ENCODE results near the gene TRAF1. TPM values are rescaled to one million over a fixed set of nuclear protein-coding genes. Genes with fewer than 3 reads are reported as not detected.

TRAF1 gene
- total and polyA plus RNA-seq, 10 of the 15 experiments (the other 5 are each of a cell fraction or from before 2014, with no cell fraction given), result 13.8 to 163 (median 128) TPM

DNA sequence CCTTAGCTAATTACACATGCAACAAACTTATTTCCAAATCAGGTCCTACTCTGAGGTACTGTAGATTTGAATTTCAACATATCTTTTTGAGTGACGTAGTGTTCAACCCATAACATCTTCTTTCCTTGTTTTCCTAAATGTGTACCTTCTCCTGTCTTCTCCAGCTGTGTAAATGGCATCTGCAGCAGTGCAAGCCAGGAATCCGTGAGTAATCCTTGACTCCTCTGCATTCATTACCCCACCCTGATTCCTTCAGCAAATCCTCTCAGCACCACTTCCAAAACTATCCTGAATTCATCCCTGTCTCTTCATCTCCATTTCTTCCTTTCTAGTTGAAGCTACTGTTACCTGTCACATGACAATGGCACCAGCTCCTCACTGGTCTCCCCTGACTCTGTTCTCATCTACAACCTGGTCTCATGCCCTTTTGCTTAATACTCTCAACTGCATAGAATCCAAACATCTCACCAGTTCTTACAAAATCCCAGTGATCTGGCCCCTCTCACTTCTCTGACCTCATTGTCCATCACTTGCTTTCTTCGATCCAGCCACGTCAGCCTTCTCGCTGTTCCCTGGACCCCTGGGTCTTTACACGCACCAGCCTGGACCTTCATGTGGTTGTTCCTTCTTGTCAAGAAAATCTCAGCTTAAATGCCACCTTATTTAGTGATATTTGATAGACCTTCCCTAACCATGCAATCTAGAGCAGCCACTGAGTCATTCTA, 14.6 kb upstream of the TRAF1 start:
- RAD21 ChIA-PET (ENCODE audit: unreplicated experiment), result no interaction called here
- POLR2A ChIA-PET, result interaction anchor here (0.7 to 0.9 kb wide), 2 partner anchors 10 to 66 kb away, joined by 3 read pairs; no protein-coding TSS in a partner anchor
- H3K4me3 ChIP-seq, result no peak overlapping the region
- no TSS peak for BruUV-seq (replicated peaks)
- H3K36me3 ChIP-seq (ENCODE audit: control insufficient read depth in 2 of 2, insufficient read depth in 2 of 2, low read length in 1 of 2), result no peaks in the 10 kb centered on the region
- in situ Hi-C loops (cut with MboI) (no loop called here), intact Hi-C loops (cut with micrococcal nuclease; ENCODE audit: unreplicated experiment) (no loop called here)
- H4K20me1 ChIP-seq (ENCODE audit: control insufficient read depth, insufficient read depth), result no peaks in the 10 kb centered on the region
- no peaks in the 10 kb centered on the region for H3K9me3 ChIP-seq (replicated peaks; ENCODE audit: control insufficient read depth, insufficient read depth, low read length)
- CTCF ChIA-PET, result interaction anchor here (0.6 to 8.2 kb wide), 2 partner anchors 39 to 73 kb away, joined by 3 to 70 read pairs; no protein-coding TSS in a partner anchor
- H3K9ac ChIP-seq (ENCODE audit: control insufficient read depth, insufficient read depth, low read length), result no peak overlapping the region
- no peak overlapping the region for H2AFZ ChIP-seq (ENCODE audit: control insufficient read depth, low read depth, low read length)
- ATAC-seq (no peak), FAIRE-seq (no peak), DNase-seq (ENCODE audit: low read depth, low spot score) (no peak)
- WGBS (ENCODE audit: insufficient coverage, insufficient replicate concordance, low lambda C conversion rate, missing lambda C conversion rate), result 83% methylated on average over 6 of the region's 6 CpGs
- SMC1A ChIA-PET (ENCODE audit: uncharacterized antibody, unreplicated experiment), result interaction anchor here (1.5 kb wide), 1 partner anchor 18 kb away, joined by 3 read pairs; no protein-coding TSS in a partner anchor
- no peaks in the 10 kb centered on the region for H3K27me3 ChIP-seq (replicated peaks in 1 of 2; ENCODE audit: control insufficient read depth in 2 of 2, insufficient read depth in 2 of 2, low read length in 1 of 2)
- no peak overlapping the region for H3K4me2 ChIP-seq (ENCODE audit: control insufficient read depth, insufficient read depth)
- H3K79me2 ChIP-seq (ENCODE audit: control insufficient read depth, insufficient read depth, low read length), result no peaks in the 10 kb centered on the region
- TF ChIP-seq MTA2 (IDR thresholded peaks at IDR 0.05; ENCODE audit: low read depth) (no peak), SREBF2 (IDR thresholded peaks at IDR 0.05; ENCODE audit: low read length) (no peak), SMAD1 (IDR thresholded peaks at IDR 0.05; ENCODE audit: low read depth, partially characterized antibody) (no peak), RELA (IDR thresholded peaks at IDR 0.05; ENCODE audit: borderline replicate concordance, partially characterized antibody) (no peak), NR2F1 (conservative IDR thresholded peaks at IDR 0.05) (no peak), KLF5 (IDR thresholded peaks at IDR 0.05; ENCODE audit: partially characterized antibody) (no peak), CEBPB (IDR thresholded peaks at IDR 0.05; ENCODE audit: borderline replicate concordance in 1 of 2, low read depth in 2 of 2, low read length in 2 of 2) (no peak)
- TF ChIP-seq, protein P1, sequence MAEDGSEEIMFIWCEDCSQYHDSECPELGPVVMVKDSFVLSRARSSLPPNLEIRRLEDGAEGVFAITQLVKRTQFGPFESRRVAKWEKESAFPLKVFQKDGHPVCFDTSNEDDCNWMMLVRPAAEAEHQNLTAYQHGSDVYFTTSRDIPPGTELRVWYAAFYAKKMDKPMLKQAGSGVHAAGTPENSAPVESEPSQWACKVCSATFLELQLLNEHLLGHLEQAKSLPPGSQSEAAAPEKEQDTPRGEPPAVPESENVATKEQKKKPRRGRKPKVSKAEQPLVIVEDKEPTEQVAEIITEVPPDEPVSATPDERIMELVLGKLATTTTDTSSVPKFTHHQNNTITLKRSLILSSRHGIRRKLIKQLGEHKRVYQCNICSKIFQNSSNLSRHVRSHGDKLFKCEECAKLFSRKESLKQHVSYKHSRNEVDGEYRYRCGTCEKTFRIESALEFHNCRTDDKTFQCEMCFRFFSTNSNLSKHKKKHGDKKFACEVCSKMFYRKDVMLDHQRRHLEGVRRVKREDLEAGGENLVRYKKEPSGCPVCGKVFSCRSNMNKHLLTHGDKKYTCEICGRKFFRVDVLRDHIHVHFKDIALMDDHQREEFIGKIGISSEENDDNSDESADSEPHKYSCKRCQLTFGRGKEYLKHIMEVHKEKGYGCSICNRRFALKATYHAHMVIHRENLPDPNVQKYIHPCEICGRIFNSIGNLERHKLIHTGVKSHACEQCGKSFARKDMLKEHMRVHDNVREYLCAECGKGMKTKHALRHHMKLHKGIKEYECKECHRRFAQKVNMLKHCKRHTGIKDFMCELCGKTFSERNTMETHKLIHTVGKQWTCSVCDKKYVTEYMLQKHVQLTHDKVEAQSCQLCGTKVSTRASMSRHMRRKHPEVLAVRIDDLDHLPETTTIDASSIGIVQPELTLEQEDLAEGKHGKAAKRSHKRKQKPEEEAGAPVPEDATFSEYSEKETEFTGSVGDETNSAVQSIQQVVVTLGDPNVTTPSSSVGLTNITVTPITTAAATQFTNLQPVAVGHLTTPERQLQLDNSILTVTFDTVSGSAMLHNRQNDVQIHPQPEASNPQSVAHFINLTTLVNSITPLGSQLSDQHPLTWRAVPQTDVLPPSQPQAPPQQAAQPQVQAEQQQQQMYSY (CRISPR knock-in tag; IDR thresholded peaks at IDR 0.05), result no peak
- TF ChIP-seq, protein P2, sequence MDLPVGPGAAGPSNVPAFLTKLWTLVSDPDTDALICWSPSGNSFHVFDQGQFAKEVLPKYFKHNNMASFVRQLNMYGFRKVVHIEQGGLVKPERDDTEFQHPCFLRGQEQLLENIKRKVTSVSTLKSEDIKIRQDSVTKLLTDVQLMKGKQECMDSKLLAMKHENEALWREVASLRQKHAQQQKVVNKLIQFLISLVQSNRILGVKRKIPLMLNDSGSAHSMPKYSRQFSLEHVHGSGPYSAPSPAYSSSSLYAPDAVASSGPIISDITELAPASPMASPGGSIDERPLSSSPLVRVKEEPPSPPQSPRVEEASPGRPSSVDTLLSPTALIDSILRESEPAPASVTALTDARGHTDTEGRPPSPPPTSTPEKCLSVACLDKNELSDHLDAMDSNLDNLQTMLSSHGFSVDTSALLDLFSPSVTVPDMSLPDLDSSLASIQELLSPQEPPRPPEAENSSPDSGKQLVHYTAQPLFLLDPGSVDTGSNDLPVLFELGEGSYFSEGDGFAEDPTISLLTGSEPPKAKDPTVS (IDR thresholded peaks at IDR 0.05; ENCODE audit: low read depth, low read length), result no peak
- H3K27ac ChIP-seq (ENCODE audit: control insufficient read depth, insufficient read depth), result no peak overlapping the region
- peaks cover 20% of the 10 kb centered on the region for H3K4me1 ChIP-seq (ENCODE audit: control insufficient read depth, insufficient read depth, low read length)
